ENCODE results near the gene CROCC2. TPM values are rescaled to one million over a fixed set of nuclear protein-coding genes. Genes with fewer than 3 reads are reported as not detected.

CROCC2 gene
- total and polyA plus RNA-seq, 12 donors, result 0.07 to 0.65 (median 0.28) TPM; not detected in 6

- H3K27me3 ChIP-seq, result no peaks in the 10 kb centered on the region
- peak; percentile 69 to 88 (median 85) for DNase-seq
- H3K27ac ChIP-seq, result peak overlapping the region; percentile 30 to 89 (median 72)
- peak overlapping the region in 1 of 4 donors; percentile 23 for H3K4me3 ChIP-seq
- TF ChIP-seq POLR2A (IDR thresholded peaks at IDR 0.05) (peak in 1 of 2 donors; percentile 27), CTCF (IDR thresholded peaks at IDR 0.05) (no peak)
- H3K9me3 ChIP-seq (replicated peaks in 1 of 3), result no peaks in the 10 kb centered on the region
- WGBS, 4 donors, result 11 to 36% (median 30%) methylated on average over 13 to 29 of the region's 29 CpGs
- no peaks in the 10 kb centered on the region for H3K36me3 ChIP-seq (replicated peaks in 1 of 2)
- intact Hi-C loops (cut with DNase I), result no loop called here
- peaks cover 27 to 36% of the 10 kb centered on the region in 2 donors for H3K4me1 ChIP-seq (replicated peaks in 1 of 2)
These were observed 56.3 kb downstream of the CROCC2 start for GRCh38 chr2:240962300-240963064.

- H3K4me3 ChIP-seq, result no peak overlapping the region
- peaks cover 27 to 29% of the 10 kb centered on the region in 2 donors for H3K4me1 ChIP-seq (replicated peaks in 1 of 2)
- peak overlapping the region in 3 of 5 donors; percentile 72 to 89 (median 88) for H3K27ac ChIP-seq
- DNase-seq, result peak in 3 of 7 donors; percentile 13 to 30 (median 21)
- no peak for TF ChIP-seq CTCF (IDR thresholded peaks at IDR 0.05)
- TF ChIP-seq POLR2A (IDR thresholded peaks at IDR 0.05), result no peak
- no peaks in the 10 kb centered on the region for H3K27me3 ChIP-seq
- 94 to 100% (median 96%) methylated on average over 1 to 33 of the region's 33 CpGs for WGBS, 4 donors
- no peaks in the 10 kb centered on the region for H3K36me3 ChIP-seq (replicated peaks in 1 of 2)
- H3K9me3 ChIP-seq (replicated peaks in 1 of 3), result no peaks in the 10 kb centered on the region
- intact Hi-C loops (cut with DNase I), result no loop called here
These were observed 57.1 kb downstream of the CROCC2 start for GRCh38 chr2:240963065-240963867.

- Histone ChIP-seq H3K27me3 (no peaks in the 10 kb centered on the region), H3K4me1 (replicated peaks in 1 of 2) (peaks cover 29 to 33% of the 10 kb centered on the region in 2 donors), H3K9me3 (replicated peaks in 1 of 3) (no peaks in the 10 kb centered on the region), H3K27ac (no peak overlapping the region), H3K36me3 (replicated peaks in 1 of 2) (no peaks in the 10 kb centered on the region), H3K4me3 (no peak overlapping the region)
- 95 to 99% (median 98%) methylated on average over 6 to 20 of the region's 20 CpGs for WGBS, 4 donors
- intact Hi-C loops (cut with DNase I), result no loop called here
- peak in 4 of 7 donors; percentile 15 to 42 (median 18) for DNase-seq
- TF ChIP-seq CTCF (IDR thresholded peaks at IDR 0.05), result no peak
- TF ChIP-seq POLR2A (IDR thresholded peaks at IDR 0.05), result no peak
These were observed 58.0 kb downstream of the CROCC2 start for GRCh38 chr2:240963868-240964703.
